Neural cell (in vitro differentiated cells): Measurements from ENCODE around the gene RHOF.

Experiments
- CTCF ChIP-seq: fragments of 450-650 bp; IDR thresholded peaks from 2 replicates; pipeline ENCODE4 v1.5.1; 2014; ENCODE audit warnings: antibody characterized with exemption, mild to moderate bottlenecking, moderate library complexity; ENCODE audit not compliant: poor library complexity, severe bottlenecking
- EP300 ChIP-seq: fragments of 450-650 bp; conservative IDR thresholded peaks from 2 replicates; pipeline ENCODE4 v1.6.1; 2014; ENCODE audit warnings: antibody characterized with exemption, mild to moderate bottlenecking, moderate library complexity; ENCODE audit not compliant: poor library complexity, severe bottlenecking
- REST ChIP-seq: IDR thresholded peaks from 2 replicates; pipeline ENCODE4 v1.6.1; 2012; ENCODE audit warnings: borderline replicate concordance

GRCh38 chr12:121823727-121824115 lies 30.2 kb upstream of the RHOF start:
- TF ChIP-seq CTCF (no peak), EP300 (no peak), REST (no peak)
